ENCODE results near the gene PTPRR. TPM values are rescaled to one million over a fixed set of nuclear protein-coding genes. Genes with fewer than 3 reads are reported as not detected.

The PTPRR gene
- total RNA-seq: 0.98 TPM

GRCh38 chr12:70920251-70920851 lies at the start of gene PTPRR:
TSS of gene PTPRR (minus strand) at chr12:70920738. CDS start at chr12:70920390, 348 bp downstream.
- TF ChIP-seq POLR2A (IDR thresholded peaks at IDR 0.05) (no peak), CTCF (IDR thresholded peaks at IDR 0.05) (no peak), POLR2AphosphoS5 (IDR thresholded peaks at IDR 0.05; ENCODE audit: insufficient read depth in 1 of 2, low read depth in 1 of 2) (no peak)
- no peak for DNase-seq (ENCODE audit: extremely low spot score in 2 of 2)
- H3K27ac ChIP-seq: no peak within 1 kb of the TSS
- intact Hi-C loops (cut with DNase I): no loop called here
- peaks cover 11% of the 10 kb centered on the region for H3K4me1 ChIP-seq
- H3K9me3 ChIP-seq: no peaks in the 10 kb centered on the region
- no peaks in the 10 kb centered on the region for H3K27me3 ChIP-seq
- H3K4me3 ChIP-seq: no peak within 1 kb of the TSS
- H3K36me3 ChIP-seq: no peaks in the 10 kb centered on the region

- Histone ChIP-seq H3K27me3 (no peaks in the 10 kb centered on the region), H3K9me3 (no peaks in the 10 kb centered on the region), H3K4me3 (no peak overlapping the region), H3K27ac (no peak overlapping the region), H3K36me3 (no peaks in the 10 kb centered on the region), H3K4me1 (no peaks in the 10 kb centered on the region)
- intact Hi-C loops (cut with DNase I): no loop called here
- no peak for TF ChIP-seq CTCF (IDR thresholded peaks at IDR 0.05)
- no peak for TF ChIP-seq POLR2AphosphoS5 (IDR thresholded peaks at IDR 0.05; ENCODE audit: insufficient read depth in 1 of 2, low read depth in 1 of 2)
- TF ChIP-seq POLR2A (IDR thresholded peaks at IDR 0.05): no peak
- no peak for DNase-seq (ENCODE audit: extremely low spot score in 2 of 2)
Observed at GRCh38 chr12:70966996-70967790, 46.7 kb upstream of the PTPRR start.

GRCh38 chr12:70966046-70966445 lies 45.5 kb upstream of the PTPRR start:
- Histone ChIP-seq H3K4me1 (no peaks in the 10 kb centered on the region), H3K9me3 (no peaks in the 10 kb centered on the region), H3K27ac (no peak overlapping the region), H3K36me3 (no peaks in the 10 kb centered on the region), H3K27me3 (no peaks in the 10 kb centered on the region), H3K4me3 (no peak overlapping the region)
- no peak for DNase-seq (ENCODE audit: extremely low spot score in 2 of 2)
- intact Hi-C loops (cut with DNase I): no loop called here
- TF ChIP-seq POLR2AphosphoS5 (IDR thresholded peaks at IDR 0.05; ENCODE audit: insufficient read depth in 1 of 2, low read depth in 1 of 2) (no peak), CTCF (IDR thresholded peaks at IDR 0.05) (no peak), POLR2A (IDR thresholded peaks at IDR 0.05) (no peak)

- Histone ChIP-seq H3K4me3 (no peak overlapping the region), H3K27ac (no peak overlapping the region), H3K4me1 (no peaks in the 10 kb centered on the region), H3K36me3 (no peaks in the 10 kb centered on the region), H3K9me3 (no peaks in the 10 kb centered on the region), H3K27me3 (no peaks in the 10 kb centered on the region)
- no peak for DNase-seq (ENCODE audit: extremely low spot score in 2 of 2)
- intact Hi-C loops (cut with DNase I): no loop called here
- TF ChIP-seq CTCF (IDR thresholded peaks at IDR 0.05) (no peak), POLR2A (IDR thresholded peaks at IDR 0.05) (no peak), POLR2AphosphoS5 (IDR thresholded peaks at IDR 0.05; ENCODE audit: insufficient read depth in 1 of 2, low read depth in 1 of 2) (no peak)
Observed at GRCh38 chr12:70964867-70965510, 44.5 kb upstream of the PTPRR start.
